ENCODE results near the gene KIFC1. TPM values are rescaled to one million over a fixed set of nuclear protein-coding genes. Genes with fewer than 3 reads are reported as not detected.
A peak's percentile ranks its signal among the peaks of the same experiment; 100 is the strongest.

KIFC1 gene
- total and polyA plus RNA-seq, 2 of the 4 experiments (the other 2 are of a cell fraction) = 33.9 to 40.6 TPM

- CTCF ChIA-PET = no interaction called here
- Histone ChIP-seq H2BK20ac (ENCODE audit: low read depth, low read length) (no peak overlapping the region), H3K9me3 (ENCODE audit: control insufficient read depth, insufficient read depth, low read length) (no peaks in the 10 kb centered on the region), H3K14ac (replicated peaks; ENCODE audit: low read depth, low read length) (no peak overlapping the region), H4K91ac (ENCODE audit: insufficient read depth, low read depth, low read length) (no peak overlapping the region), H2BK5ac (ENCODE audit: low read depth, low read length, poor library complexity, severe bottlenecking) (peak overlapping the region; percentile 17), H3K4me1 (ENCODE audit: control insufficient read depth, insufficient read depth, low read length) (peaks cover 27% of the 10 kb centered on the region), H4K5ac (ENCODE audit: low read depth, low read length) (no peak overlapping the region), H3K56ac (ENCODE audit: extremely low read depth, insufficient read depth, low read length) (no peak overlapping the region), H3K4ac (ENCODE audit: low read depth, low read length) (peak overlapping the region; percentile 24; the same call in 1 of the 2 replicates), H3K23ac (ENCODE audit: low read depth, low read length) (peak overlapping the region; percentile 59), H3K36me3 (ENCODE audit: control insufficient read depth, insufficient read depth, low read length) (peaks cover 30% of the 10 kb centered on the region), H2BK15ac (ENCODE audit: low read depth, low read length) (no peak overlapping the region; the same call in 2 of the 3 replicates), H2AK9ac (replicated peaks; ENCODE audit: low read depth, low read length, poor library complexity) (peak overlapping the region; percentile 52), H4K8ac (ENCODE audit: low read depth in 2 of 2, low read length in 2 of 2) (no peak overlapping the region; a peak in 1 of 4 replicates), H2AK5ac (ENCODE audit: low read depth, low read length) (peak overlapping the region; percentile 51; the same call in 1 of the 2 replicates), H2AFZ (replicated peaks; ENCODE audit: low read length, poor library complexity) (no peak overlapping the region), H3K79me1 (ENCODE audit: low read depth in 1 of 2, low read length in 2 of 2) (peaks cover 22 to 72% of the 10 kb centered on the region in 2 experiments), H2BK120ac (ENCODE audit: low read depth, low read length) (no peak overlapping the region), H3K9me1 (ENCODE audit: insufficient read depth, low read length) (peaks cover 26% of the 10 kb centered on the region), H3K27me3 (ENCODE audit: control insufficient read depth, insufficient read depth, low read length) (no peaks in the 10 kb centered on the region), H4K20me1 (ENCODE audit: insufficient read depth, low read length) (peaks cover 35% of the 10 kb centered on the region), H3K9ac (ENCODE audit: low read depth, low read length) (no peak overlapping the region), H3K18ac (ENCODE audit: low read depth, low read length) (no peak overlapping the region), H3K27ac (ENCODE audit: insufficient read depth, low read length) (no peak overlapping the region), H3K4me2 (ENCODE audit: low read depth, low read length) (no peak overlapping the region), H3K4me3 (ENCODE audit: insufficient read depth, low read depth, low read length) (no peak overlapping the region)
- dilution Hi-C loops (cut with HindIII; ENCODE audit: low sequenced_read_pairs, unreplicated experiment) (no loop called here), intact Hi-C loops (cut with micrococcal nuclease) (no loop called here), in situ Hi-C loops (cut with MboI; ENCODE audit: low sequenced_read_pairs) (no loop called here)
- ATAC-seq (ENCODE audit: low read depth) (no peak), DNase-seq (no peak)
- TF ChIP-seq USF2 (IDR thresholded peaks at IDR 0.05; ENCODE audit: low read depth, low read length) (no peak), MAFK (IDR thresholded peaks at IDR 0.05; ENCODE audit: low read depth, low read length) (no peak), ELK1 (IDR thresholded peaks at IDR 0.05; ENCODE audit: borderline replicate concordance, low read depth, low read length) (no peak), CHD1 (IDR thresholded peaks at IDR 0.05; ENCODE audit: low read depth, low read length) (no peak)
- no CpG with 5 or more reads among the region's 1 CpG for WGBS, 2 experiments (ENCODE audit: extremely low coverage in 2 of 2, insufficient read length in 1 of 2)
- BruUV-seq (replicated peaks) = no TSS peak
- POLR2A ChIA-PET (ENCODE audit: unreplicated experiment) = no interaction called here
Measured at GRCh38 chr6:33433001-33433543, 41.4 kb downstream of the KIFC1 start.
